Erythroblast (primary cell): ENCODE data around the gene TMC6.

Experiments used
- GATA1 ChIP-seq: IDR thresholded peaks from 2 replicates; pipeline ENCODE4 v1.6.1; 2011; ENCODE audit warnings: low read depth, mild to moderate bottlenecking, control low read depth, low read length, moderate library complexity
- POLR2A ChIP-seq: IDR thresholded peaks from 2 replicates; pipeline ENCODE4 v1.6.1; 2011; ENCODE audit warnings: mild to moderate bottlenecking, low read length

DNA sequence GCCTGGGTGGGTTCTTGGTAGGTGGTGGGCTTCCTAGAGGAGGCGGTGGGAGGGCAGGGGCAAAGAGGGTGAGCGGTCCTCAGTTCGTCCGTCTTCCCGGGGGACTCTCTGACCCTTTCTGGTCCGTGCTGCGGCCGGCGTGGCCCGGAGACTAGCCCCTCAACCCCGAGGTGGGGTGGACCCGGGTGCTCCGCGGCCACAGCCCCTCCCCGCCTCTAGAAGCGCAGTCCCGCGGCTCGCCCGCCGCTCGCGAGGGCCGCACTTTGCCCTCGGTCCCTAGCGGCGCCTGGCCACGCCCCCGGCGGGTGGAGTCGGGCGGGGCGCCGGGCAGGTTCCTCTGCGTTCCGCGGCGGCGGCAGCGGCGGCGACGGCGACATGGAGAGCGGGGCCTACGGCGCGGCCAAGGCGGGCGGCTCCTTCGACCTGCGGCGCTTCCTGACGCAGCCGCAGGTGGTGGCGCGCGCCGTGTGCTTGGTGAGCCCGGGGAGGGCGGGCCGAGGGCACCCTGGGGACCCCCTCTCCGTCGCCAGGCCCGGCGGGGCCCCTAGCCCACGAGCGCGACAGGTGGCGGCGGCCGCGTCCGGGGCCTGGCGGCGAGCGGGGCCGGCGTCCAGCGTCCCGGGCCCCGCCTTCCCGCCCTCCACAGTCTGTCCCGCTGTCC, 39.8 kb upstream of the TMC6 start, which contains the start of gene SYNGR2:
- TF ChIP-seq POLR2A (peak; percentile 70), GATA1 (no peak)
